Kasumi-1 (cell line): ENCODE results near the gene PLAGL2.

Source experiments
- DNase-seq, 2 experiments: peaks; one replicate each; lab custom pipeline; 2025; lab: John Stamatoyannopoulos, UW

The PLAGL2 gene

DNA sequence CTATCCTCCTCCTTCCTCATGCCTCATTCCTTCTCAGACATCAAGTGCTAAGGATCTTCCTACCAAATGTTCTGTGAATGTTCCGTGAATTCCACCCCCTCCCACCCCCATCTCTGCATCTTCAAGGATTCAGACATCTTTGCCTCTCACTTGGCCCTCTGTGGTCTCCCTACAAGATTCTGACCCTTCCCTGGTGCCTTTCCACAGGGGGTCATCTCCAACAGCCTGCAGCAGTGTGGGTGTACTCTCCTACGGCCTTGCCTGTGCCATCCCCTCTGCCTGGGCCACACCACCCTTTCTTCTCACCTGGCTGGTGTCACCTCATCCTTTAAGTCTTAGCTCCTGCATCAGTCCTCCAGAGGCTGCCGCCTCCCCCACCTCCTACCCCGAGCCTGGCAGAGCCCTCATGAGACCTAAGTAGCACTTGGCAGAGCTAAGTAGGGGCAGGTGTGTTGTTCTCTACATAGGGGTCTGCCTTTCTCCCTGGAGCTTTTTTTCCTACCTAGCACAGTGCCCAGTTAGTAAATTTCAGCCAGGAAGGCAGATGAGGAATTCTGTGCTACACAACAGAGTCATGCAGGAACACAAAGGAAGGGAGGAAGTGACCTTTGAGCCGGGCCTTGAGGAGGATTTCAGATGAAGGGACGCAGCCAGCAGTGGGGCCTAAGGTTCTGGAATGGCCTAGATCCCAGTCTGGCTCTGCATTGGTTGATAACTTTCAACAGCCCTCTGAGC, 55.0 kb downstream of the PLAGL2 start:
- DNase-seq: no peak

DNA sequence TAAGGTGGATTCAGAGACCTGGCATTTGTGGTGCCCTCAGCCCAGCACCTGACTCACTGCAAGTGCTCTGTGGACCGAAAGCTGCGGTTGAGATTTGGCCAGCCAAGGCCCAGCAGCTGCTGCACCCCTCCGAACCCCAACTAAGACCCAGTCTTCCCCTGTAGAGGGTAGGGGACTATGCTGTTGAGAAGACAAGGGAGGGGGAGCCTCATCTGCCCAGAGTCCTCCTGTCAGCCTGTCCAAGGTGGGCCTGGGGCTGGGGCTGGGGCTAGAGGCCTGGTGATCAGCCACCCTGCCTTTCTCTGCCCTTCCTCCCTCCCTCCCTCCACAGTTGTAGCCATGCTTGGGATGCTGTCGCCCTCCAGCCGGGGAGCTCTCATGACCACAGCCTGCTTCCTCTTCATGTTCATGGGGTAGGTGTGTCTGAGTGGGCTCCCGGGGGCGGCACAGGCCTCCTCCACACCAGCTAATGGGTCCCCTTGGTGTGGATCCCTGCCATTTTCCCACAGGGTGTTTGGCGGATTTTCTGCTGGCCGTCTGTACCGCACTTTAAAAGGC, 57.2 kb downstream of the PLAGL2 start:
- DNase-seq: no peak

DNA sequence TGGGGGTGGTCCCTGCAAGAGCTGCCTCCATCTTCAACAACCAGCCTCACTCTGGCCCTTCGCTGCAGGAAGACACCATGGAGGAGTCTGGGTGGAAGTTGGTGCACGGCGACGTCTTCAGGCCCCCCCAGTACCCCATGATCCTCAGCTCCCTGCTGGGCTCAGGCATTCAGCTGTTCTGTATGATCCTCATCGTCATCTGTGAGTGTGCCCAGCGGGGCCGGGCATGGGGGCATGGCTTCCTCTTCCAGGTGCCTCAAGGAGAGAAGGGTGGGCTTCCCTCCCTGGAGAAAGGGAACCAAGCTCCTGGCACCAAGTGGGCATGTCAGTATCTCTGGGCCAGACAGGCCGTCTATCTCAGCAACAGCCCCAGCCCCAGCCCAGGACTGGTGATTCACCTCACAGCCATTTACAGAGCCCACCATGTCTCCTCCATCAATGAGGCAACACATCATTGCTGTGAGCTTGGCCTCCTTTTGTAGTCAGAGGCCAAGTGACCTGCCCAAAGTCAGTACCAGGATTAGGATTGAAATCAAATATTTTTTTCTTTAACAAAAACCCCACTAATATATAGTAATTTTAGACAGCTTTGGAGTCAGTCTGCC, 57.9 kb downstream of the PLAGL2 start:
- no peak for DNase-seq

DNA sequence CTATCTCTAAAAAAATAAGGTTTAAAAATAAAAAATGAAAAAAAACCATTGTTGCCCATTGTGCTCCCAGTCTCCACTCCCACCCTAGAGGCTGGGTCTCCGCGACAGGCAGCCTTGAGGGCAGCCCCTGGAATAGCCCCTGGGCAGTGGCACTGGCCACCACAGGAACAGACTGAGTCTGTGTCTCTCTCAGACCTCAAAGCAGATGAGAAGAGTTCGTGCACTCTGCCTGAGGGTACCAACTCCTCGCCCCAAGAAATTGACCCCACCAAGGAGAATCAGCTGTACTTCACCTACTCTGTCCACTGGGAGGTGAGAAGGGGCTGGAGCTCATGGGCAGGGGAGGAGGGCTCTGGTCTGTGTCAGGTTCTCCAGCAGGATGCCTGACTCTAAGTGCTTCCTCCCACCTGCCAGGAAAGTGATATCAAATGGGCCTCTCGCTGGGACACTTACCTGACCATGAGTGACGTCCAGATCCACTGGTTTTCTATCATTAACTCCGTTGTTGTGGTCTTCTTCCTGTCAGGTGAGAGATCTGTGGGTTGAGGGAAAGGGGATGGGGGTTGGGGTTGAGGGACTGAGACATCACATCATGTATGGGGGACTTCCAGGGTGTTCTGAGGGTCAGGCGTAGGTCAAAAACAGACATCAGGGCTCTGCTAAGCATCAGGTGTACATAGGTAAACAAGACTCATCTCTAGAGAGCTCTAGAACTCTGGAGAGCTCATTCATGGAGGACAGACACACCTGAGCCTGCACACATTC, 62.5 kb downstream of the PLAGL2 start:
- DNase-seq: no peak

DNA sequence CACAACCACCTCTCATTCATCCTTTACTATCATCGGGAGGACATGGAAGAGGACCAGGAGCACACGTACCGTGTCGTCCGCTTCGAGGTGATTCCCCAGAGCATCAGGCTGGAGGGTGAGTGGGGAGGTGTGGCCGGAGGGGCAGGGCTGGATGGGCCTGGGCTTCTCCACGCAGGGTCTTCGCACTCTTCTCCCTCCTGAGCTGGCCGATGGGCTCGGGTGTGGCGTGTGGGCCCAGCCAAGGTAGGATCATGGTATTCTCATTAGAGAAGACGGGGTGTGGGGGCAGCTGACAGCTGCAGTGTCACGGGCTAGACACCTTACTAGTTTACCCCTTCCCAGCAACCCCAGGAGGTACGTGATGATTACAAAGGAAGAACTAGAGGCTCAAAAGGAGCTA, 64.6 kb downstream of the PLAGL2 start:
- DNase-seq: no peak
